IMR-90 (cell line): ENCODE measurements around the gene PLEKHB1. TPM values are rescaled to one million over a fixed set of nuclear protein-coding genes. Genes with fewer than 3 reads are reported as not detected.

Experiments used
- ATAC-seq: fragments of 200-7000 bp; cut with Tn5 transposase; 2 replicates; pipeline ENCODE4 v1.9.1; 2020; ENCODE audit warnings: low read depth, mild to moderate bottlenecking, moderate library complexity
- BruUV-seq: library from RNA; stranded (reverse); fragments of 400-500 nt; replicated peaks from 2 replicates; lab custom pipeline; 2021; lab: Mats Ljungman, UMichigan
- CTCF ChIA-PET: fragments of 300-600 bp; formaldehyde crosslinking; extraction: SDS; loops from one replicate; lab custom pipeline; 2021; ENCODE audit warnings: antibody characterized with exemption; lab: Yijun Ruan, JAX
- POLR2A ChIA-PET: fragments of 300-600 bp; sonication (Branson Sonifier 250); formaldehyde crosslinking; loops from one replicate; lab custom pipeline; 2022; ENCODE audit warnings: antibody characterized with exemption; ENCODE audit not compliant: unreplicated experiment; lab: Charles Lee
- DNase-seq: peaks from one replicate; pipeline ENCODE4 v3.0.0; 2013
- H2AFZ ChIP-seq: replicated peaks from 2 replicates; pipeline ENCODE3; 2013; ENCODE audit warnings: low read length, mild to moderate bottlenecking; ENCODE audit not compliant: poor library complexity
- H2AK5ac ChIP-seq: 2 replicates; pipeline ENCODE4 v1.6.1; 2013; ENCODE audit warnings: low read depth, low read length, inconsistent platforms
- H2AK9ac ChIP-seq: replicated peaks from 2 replicates; pipeline ENCODE3; 2013; ENCODE audit warnings: mild to moderate bottlenecking, low read depth, low read length, moderate library complexity; ENCODE audit not compliant: poor library complexity
- H2BK120ac ChIP-seq: 2 replicates; pipeline ENCODE4 v1.6.1; 2013; ENCODE audit warnings: low read depth, low read length, inconsistent platforms
- H2BK15ac ChIP-seq: 3 replicates; pipeline ENCODE4 v1.6.1; 2013; ENCODE audit warnings: low read depth, low read length, inconsistent platforms
- H2BK20ac ChIP-seq: 2 replicates; pipeline ENCODE4 v1.6.1; 2013; ENCODE audit warnings: low read depth, mild to moderate bottlenecking, inconsistent platforms, low read length, moderate library complexity
- H2BK5ac ChIP-seq: 2 replicates; pipeline ENCODE4 v1.6.1; 2013; ENCODE audit warnings: mild to moderate bottlenecking, low read depth, low read length, inconsistent platforms; ENCODE audit not compliant: poor library complexity, severe bottlenecking
- H3K14ac ChIP-seq: replicated peaks from 2 replicates; pipeline ENCODE4 v1.6.1; 2013; ENCODE audit warnings: low read depth, low read length, inconsistent platforms
- H3K18ac ChIP-seq: 2 replicates; pipeline ENCODE4 v1.6.1; 2013; ENCODE audit warnings: low read depth, low read length, control low read depth
- H3K23ac ChIP-seq: 2 replicates; pipeline ENCODE4 v1.6.1; 2013; ENCODE audit warnings: low read depth, low read length, inconsistent platforms
- H3K27ac ChIP-seq: 2 replicates; pipeline ENCODE4 v1.5.1; 2013; ENCODE audit warnings: mild to moderate bottlenecking, control low read depth, low read length; ENCODE audit not compliant: insufficient read depth
- H3K27me3 ChIP-seq: 2 replicates; pipeline ENCODE4 v1.6.1; 2013; ENCODE audit warnings: low read length; ENCODE audit not compliant: control insufficient read depth, insufficient read depth
- H3K36me3 ChIP-seq: 2 replicates; pipeline ENCODE4 v1.6.1; 2013; ENCODE audit warnings: low read length, mixed read lengths; ENCODE audit not compliant: control insufficient read depth, insufficient read depth
- H3K4ac ChIP-seq: 2 replicates; pipeline ENCODE4 v1.6.1; 2013; ENCODE audit warnings: low read depth, low read length, inconsistent platforms
- H3K4me1 ChIP-seq: 2 replicates; pipeline ENCODE4 v1.6.1; 2013; ENCODE audit warnings: low read length, mixed read lengths; ENCODE audit not compliant: control insufficient read depth, insufficient read depth
- H3K4me2 ChIP-seq: 2 replicates; pipeline ENCODE4 v1.6.1; 2013; ENCODE audit warnings: low read depth, mild to moderate bottlenecking, control low read depth, low read length, moderate library complexity
- H3K4me3 ChIP-seq: 2 replicates; pipeline ENCODE4 v1.5.1; 2013; ENCODE audit warnings: low read depth, mild to moderate bottlenecking, control low read depth, low read length, moderate library complexity; ENCODE audit not compliant: insufficient read depth
- H3K56ac ChIP-seq: 2 replicates; pipeline ENCODE4 v1.6.1; 2013; ENCODE audit warnings: low read length, inconsistent platforms; ENCODE audit not compliant: insufficient read depth; ENCODE audit errors: extremely low read depth
- H3K79me1 ChIP-seq, 2 experiments: 2 replicates each; pipeline ENCODE4 v1.6.1; 2013; ENCODE audit warnings: low read length in 2 of 2, inconsistent platforms in 1 of 2, low read depth in 1 of 2
- H3K9ac ChIP-seq: 2 replicates; pipeline ENCODE4 v1.6.1; 2013; ENCODE audit warnings: low read depth, low read length, control low read depth
- H3K9me1 ChIP-seq: 2 replicates; pipeline ENCODE4 v1.6.1; 2013; ENCODE audit warnings: low read length, inconsistent platforms; ENCODE audit not compliant: insufficient read depth
- H3K9me3 ChIP-seq: 2 replicates; pipeline ENCODE4 v1.6.1; 2013; ENCODE audit warnings: low read length; ENCODE audit not compliant: control insufficient read depth, insufficient read depth
- H4K20me1 ChIP-seq: 2 replicates; pipeline ENCODE4 v1.6.1; 2013; ENCODE audit warnings: low read length, inconsistent platforms; ENCODE audit not compliant: insufficient read depth
- H4K5ac ChIP-seq: 2 replicates; pipeline ENCODE4 v1.6.1; 2013; ENCODE audit warnings: mild to moderate bottlenecking, low read depth, low read length, control low read depth
- H4K8ac ChIP-seq, 2 experiments: 2 replicates each; pipeline ENCODE4 v1.6.1; 2013; ENCODE audit warnings: low read depth in 2 of 2, low read length in 2 of 2, control low read depth in 1 of 2, inconsistent platforms in 1 of 2
- H4K91ac ChIP-seq: 2 replicates; pipeline ENCODE4 v1.6.1; 2013; ENCODE audit warnings: low read depth, low read length, inconsistent platforms; ENCODE audit not compliant: insufficient read depth
- BHLHE40 ChIP-seq: fragments of 150-350 bp; IDR thresholded peaks from 2 replicates; pipeline ENCODE4 v1.6.1; 2016; ENCODE audit warnings: mild to moderate bottlenecking, low read depth, low read length
- CEBPB ChIP-seq: IDR thresholded peaks from 2 replicates; pipeline ENCODE4 v1.6.1; 2012; ENCODE audit warnings: low read depth, low read length, improper control_type of control experiment
- CHD1 ChIP-seq: IDR thresholded peaks from 2 replicates; pipeline ENCODE4 v1.6.1; 2012; ENCODE audit warnings: low read depth, low read length, improper control_type of control experiment
- CTCF ChIP-seq: conservative IDR thresholded peaks from 2 replicates; pipeline ENCODE4 v1.5.1; 2012; ENCODE audit warnings: mild to moderate bottlenecking, low read depth, low read length, improper control_type of control experiment
- ELK1 ChIP-seq: fragments of 150-350 bp; IDR thresholded peaks from 2 replicates; pipeline ENCODE4 v1.6.1; 2016; ENCODE audit warnings: low read depth, mild to moderate bottlenecking, low read length, moderate library complexity, borderline replicate concordance
- FOS ChIP-seq: fragments of 150-350 bp; IDR thresholded peaks from 2 replicates; pipeline ENCODE4 v1.6.1; 2016; ENCODE audit warnings: low read depth, low read length
- MAFK ChIP-seq: IDR thresholded peaks from 2 replicates; pipeline ENCODE4 v1.6.1; 2012; ENCODE audit warnings: low read depth, low read length, improper control_type of control experiment
- MAZ ChIP-seq: IDR thresholded peaks from 2 replicates; pipeline ENCODE4 v1.6.1; 2012; ENCODE audit warnings: low read depth, mild to moderate bottlenecking, low read length, improper control_type of control experiment, moderate library complexity, borderline replicate concordance
- MXI1 ChIP-seq: IDR thresholded peaks from 2 replicates; pipeline ENCODE4 v1.6.1; 2012; ENCODE audit warnings: low read depth, mild to moderate bottlenecking, low read length, moderate library complexity, borderline replicate concordance
- NFE2L2 ChIP-seq: fragments of 150-350 bp; IDR thresholded peaks from 2 replicates; pipeline ENCODE4 v1.6.1; 2016; ENCODE audit warnings: low read depth, mild to moderate bottlenecking, low read length
- POLR2A ChIP-seq: IDR thresholded peaks from 2 replicates; pipeline ENCODE4 v1.6.1; 2012; ENCODE audit warnings: mild to moderate bottlenecking, low read depth, low read length
- RAD21 ChIP-seq: IDR thresholded peaks from 2 replicates; pipeline ENCODE4 v1.6.1; 2012; ENCODE audit warnings: low read length, improper control_type of control experiment
- RCOR1 ChIP-seq: IDR thresholded peaks from 2 replicates; pipeline ENCODE4 v1.6.1; 2012; ENCODE audit warnings: mild to moderate bottlenecking, low read length, improper control_type of control experiment; ENCODE audit not compliant: insufficient replicate concordance
- RFX5 ChIP-seq: IDR thresholded peaks from 2 replicates; pipeline ENCODE4 v1.8.0; 2012; ENCODE audit warnings: low read depth, mild to moderate bottlenecking, low read length, moderate library complexity
- SMC3 ChIP-seq: fragments of 150-350 bp; IDR thresholded peaks from 2 replicates; pipeline ENCODE4 v1.6.1; 2016; ENCODE audit warnings: low read depth, mild to moderate bottlenecking, antibody characterized with exemption, low read length, moderate library complexity
- USF2 ChIP-seq: fragments of 150-350 bp; IDR thresholded peaks from 2 replicates; pipeline ENCODE4 v1.6.1; 2017; ENCODE audit warnings: mild to moderate bottlenecking, antibody characterized with exemption, low read length, low read depth
- WGBS, 2 experiments: methylation state at CpG; one replicate each; pipeline versions ENCODE4 v1.1.5 to v1.1.7; 2013; ENCODE audit warnings: missing lambda C conversion rate in 2 of 2; ENCODE audit not compliant: insufficient read length in 1 of 2; ENCODE audit errors: extremely low coverage in 2 of 2; 5-methylcytosine and 5-hydroxymethylcytosine counted together
- dilution Hi-C: fragments of 300-500 bp; cut with HindIII; formaldehyde crosslinking; loops from one replicate; pipeline ENCODE4 v1.14.3; 2018; ENCODE audit warnings: low sequenced_read_pairs; ENCODE audit not compliant: unreplicated experiment
- in situ Hi-C: fragments of 300-500 bp; cut with MboI; formaldehyde crosslinking; loops from 3 replicates; pipeline ENCODE4 v1.14.3; 2019; ENCODE audit warnings: low sequenced_read_pairs, inconsistent platforms, mixed read lengths
- intact Hi-C: fragments of 100-400 bp; cut with micrococcal nuclease; formaldehyde crosslinking; loops from 2 replicates; pipeline ENCODE4 v1.10.0; 2022
- polyA plus RNA-seq, 3 experiments: library from polyadenylated mRNA; depleted of rRNA; stranded (reverse); fragments of >200 nt; gene quantifications; 2 replicates each; pipeline ENCODE4 v1.2.3, GENCODE V29; 2012; ENCODE audit warnings: low replicate concordance in 1 of 3
- total RNA-seq: library from RNA; depleted of rRNA; stranded (reverse); fragments of >200 nt; gene quantifications from 2 replicates; pipeline ENCODE4 v1.2.3, GENCODE V29; 2012

The PLEKHB1 gene
- total and polyA plus RNA-seq, 2 of the 4 experiments (the other 2 are of a cell fraction) = 0.36 to 0.86 TPM

GRCh38 chr11:73671701-73672100 is 25.3 kb downstream of the PLEKHB1 start:
- Histone ChIP-seq H2BK20ac (no peak overlapping the region), H3K9me3 (no peaks in the 10 kb centered on the region), H3K79me1 (no peaks in the 10 kb centered on the region), H2BK5ac (no peak overlapping the region), H2AFZ (no peak overlapping the region), H3K18ac (no peak overlapping the region), H3K36me3 (peaks cover 3% of the 10 kb centered on the region), H3K27me3 (no peaks in the 10 kb centered on the region), H4K91ac (no peak overlapping the region), H4K20me1 (no peaks in the 10 kb centered on the region), H3K56ac (no peak overlapping the region), H4K8ac (no peak overlapping the region), H4K5ac (no peak overlapping the region), H3K23ac (no peak overlapping the region), H2BK15ac (no peak overlapping the region), H3K4ac (no peak overlapping the region), H3K4me2 (no peak overlapping the region), H2BK120ac (no peak overlapping the region), H2AK5ac (no peak overlapping the region), H3K27ac (no peak overlapping the region), H2AK9ac (no peak overlapping the region), H3K4me1 (no peaks in the 10 kb centered on the region), H3K9me1 (peaks cover 7% of the 10 kb centered on the region; the same call in 1 of the 2 replicates), H3K14ac (no peak overlapping the region), H3K9ac (no peak overlapping the region), H3K4me3 (no peak overlapping the region)
- in situ Hi-C loops = no loop called here
- ATAC-seq = no peak
- intact Hi-C loops = no loop called here
- BruUV-seq = no TSS peak
- POLR2A ChIA-PET = no interaction called here
- dilution Hi-C loops = no loop called here
- CTCF ChIA-PET = interaction anchor here (0.9 kb wide), 1 partner anchor 9 kb away, joined by 3 read pairs; no protein-coding TSS in a partner anchor
- no CpG with 5 or more reads among the region's 6 CpGs for WGBS, 2 experiments
- DNase-seq = no peak
- TF ChIP-seq ELK1 (no peak), CEBPB (no peak), RCOR1 (no peak), RAD21 (no peak), MAZ (no peak), MXI1 (no peak), FOS (no peak), POLR2A (no peak), MAFK (no peak), USF2 (no peak), CTCF (no peak), NFE2L2 (no peak), BHLHE40 (no peak), CHD1 (no peak), RFX5 (no peak), SMC3 (no peak)
